Lower lobe of right lung (tissue), 2 donors: ENCODE results near the gene HTT. TPM values are rescaled to one million over a fixed set of nuclear protein-coding genes. Genes with fewer than 3 reads are reported as not detected.

Experiments
- ATAC-seq, 2 donors: fragments of 200-7000 bp; cut with Tn5 transposase; one replicate each; pipeline ENCODE4 v1.9.1; 2020 to 2022; ENCODE audit warnings: mild to moderate bottlenecking in 2 of 2, moderate library complexity in 2 of 2
- DNase-seq: peaks from one replicate; pipeline ENCODE4 v3.0.0-alpha.2; 2020
- H3K27ac ChIP-seq: fragments of 200-600 bp; one replicate; pipeline ENCODE4 v1.8.0; 2022
- H3K27me3 ChIP-seq: fragments of 200-600 bp; one replicate; pipeline ENCODE4 v1.8.0; 2022; ENCODE audit warnings: low read depth
- H3K36me3 ChIP-seq: fragments of 200-600 bp; one replicate; pipeline ENCODE4 v1.8.0; 2022; ENCODE audit warnings: mild to moderate bottlenecking
- H3K4me1 ChIP-seq: fragments of 200-600 bp; one replicate; pipeline ENCODE4 v1.8.0; 2022
- H3K4me3 ChIP-seq: fragments of 200-600 bp; one replicate; pipeline ENCODE4 v1.8.0; 2022; ENCODE audit warnings: mild to moderate bottlenecking
- H3K9me3 ChIP-seq: fragments of 200-600 bp; one replicate; pipeline ENCODE4 v1.8.0; 2022
- CTCF ChIP-seq: fragments of 200-600 bp; IDR thresholded peaks from one replicate; pipeline ENCODE4 v1.8.0; 2022; ENCODE audit warnings: antibody characterized with exemption, mild to moderate bottlenecking
- intact Hi-C: fragments of 100-400 bp; cut with DNase I; formaldehyde crosslinking; loops from one replicate; pipeline ENCODE4 v1.11.0; 2022
- total RNA-seq: library from RNA; stranded (reverse); fragmentation: NEBNext Ultra II Directional; extraction: Animal tissue kit (Norgen Biotek cat#: 25700); gene quantifications from one replicate; pipeline ENCODE4 v1.2.1, GENCODE V29; 2021
- donor health status: DM: no; HTN: yes; CAD: no; lungs with severe emphysema.

The HTT gene
- total RNA-seq, 1 donor from 2014 or later, result 73.1 TPM

DNA sequence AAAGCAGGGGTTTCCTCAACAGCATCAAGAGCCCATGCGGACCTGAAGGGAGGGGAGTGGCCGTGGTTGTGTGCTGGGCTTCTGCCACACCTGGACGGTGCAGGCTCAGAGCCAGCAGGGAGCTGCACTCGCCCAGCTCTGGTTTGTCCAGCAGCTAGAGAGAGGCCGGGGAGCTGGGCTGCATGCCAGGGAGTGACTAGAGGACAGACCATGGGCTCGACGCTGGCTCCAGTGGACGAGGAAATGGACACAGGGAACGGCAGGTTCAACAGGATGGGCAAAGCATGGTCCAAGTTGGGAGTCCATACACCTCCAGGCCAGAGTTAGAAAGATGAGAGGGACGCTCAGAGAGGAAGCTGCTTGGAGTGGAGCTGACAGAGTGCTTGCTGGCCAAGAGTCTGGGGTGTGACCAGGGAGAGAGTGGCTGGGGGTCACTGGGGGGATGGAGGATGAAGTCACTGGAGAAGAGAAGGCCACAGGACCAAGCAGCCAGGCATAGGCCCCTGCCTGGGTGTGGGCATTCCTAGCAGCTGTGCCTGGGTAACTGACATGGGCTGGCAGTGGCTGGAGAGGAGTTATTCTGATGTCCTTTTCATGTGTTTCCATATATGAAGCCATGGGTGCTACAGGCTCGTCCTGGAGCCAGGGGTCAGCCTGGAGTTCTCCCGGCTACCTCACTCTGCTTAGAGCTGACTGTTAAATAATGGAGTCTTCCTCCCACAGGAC is 43.0 kb upstream of the HTT start:
- H3K36me3 ChIP-seq, result no peaks in the 10 kb centered on the region
- ATAC-seq (peak; percentile 73 to 75), DNase-seq (peak; percentile 82)
- intact Hi-C loops, result no loop called here
- H3K9me3 ChIP-seq, result no peaks in the 10 kb centered on the region
- no peak for TF ChIP-seq CTCF
- no peak overlapping the region for H3K4me3 ChIP-seq
- H3K4me1 ChIP-seq, result no peaks in the 10 kb centered on the region
- H3K27me3 ChIP-seq, result no peaks in the 10 kb centered on the region
- no peak overlapping the region for H3K27ac ChIP-seq

DNA sequence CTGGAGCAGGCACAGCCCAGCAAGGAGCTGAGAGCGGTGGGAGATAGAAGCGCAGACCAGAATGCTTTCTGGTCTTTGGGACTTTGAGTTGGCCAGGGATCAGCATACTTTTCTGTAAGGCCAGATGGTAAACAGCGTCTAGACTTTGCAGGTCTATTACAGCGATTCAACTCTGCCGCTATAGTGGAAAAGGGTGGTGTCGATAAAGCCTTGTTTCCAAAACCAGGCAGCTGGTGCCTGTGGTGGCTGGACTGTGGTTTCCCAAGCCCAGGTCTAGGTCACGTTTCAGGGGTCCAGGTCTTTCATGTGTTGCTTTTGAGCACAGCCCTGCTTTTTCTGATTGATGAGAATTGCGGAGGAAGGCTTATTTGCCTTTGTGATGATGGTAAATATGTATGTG is 40.2 kb upstream of the HTT start:
- H3K27ac ChIP-seq, result no peak overlapping the region
- ATAC-seq (no peak), DNase-seq (no peak)
- peaks cover 11% of the 10 kb centered on the region for H3K4me1 ChIP-seq
- no peak for TF ChIP-seq CTCF
- H3K9me3 ChIP-seq, result no peaks in the 10 kb centered on the region
- H3K27me3 ChIP-seq, result no peaks in the 10 kb centered on the region
- intact Hi-C loops, result no loop called here
- no peaks in the 10 kb centered on the region for H3K36me3 ChIP-seq
- H3K4me3 ChIP-seq, result no peak overlapping the region

DNA sequence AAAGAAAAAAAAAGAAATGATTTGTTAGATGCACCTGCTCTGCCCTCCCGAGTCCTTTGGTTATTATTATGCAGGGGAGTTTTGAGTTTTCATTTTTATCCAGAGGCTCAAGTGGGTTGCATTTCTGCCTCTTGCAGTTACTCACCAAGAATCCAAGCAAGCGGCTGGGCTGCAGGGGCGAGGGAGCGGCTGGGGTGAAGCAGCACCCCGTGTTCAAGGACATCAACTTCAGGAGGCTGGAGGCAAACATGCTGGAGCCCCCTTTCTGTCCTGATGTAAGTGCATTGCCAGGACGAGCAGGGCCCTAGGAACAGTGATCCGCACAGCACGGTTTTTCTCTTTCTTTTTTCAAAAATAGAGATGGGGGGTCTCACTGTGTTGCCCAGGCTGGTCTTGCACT is 39.2 kb upstream of the HTT start:
- intact Hi-C loops, result no loop called here
- H3K27ac ChIP-seq, result no peak overlapping the region
- TF ChIP-seq CTCF, result no peak
- ATAC-seq, result no peak
- no peaks in the 10 kb centered on the region for H3K36me3 ChIP-seq
- DNase-seq, result no peak
- no peaks in the 10 kb centered on the region for H3K9me3 ChIP-seq
- peaks cover 11% of the 10 kb centered on the region for H3K4me1 ChIP-seq
- H3K4me3 ChIP-seq, result no peak overlapping the region
- H3K27me3 ChIP-seq, result no peaks in the 10 kb centered on the region

- Histone ChIP-seq H3K27ac (no peak overlapping the region), H3K36me3 (no peaks in the 10 kb centered on the region), H3K27me3 (no peaks in the 10 kb centered on the region), H3K4me1 (peaks cover 14% of the 10 kb centered on the region), H3K9me3 (no peaks in the 10 kb centered on the region), H3K4me3 (no peak overlapping the region)
- ATAC-seq, result no peak
- DNase-seq, result no peak
- no peak for TF ChIP-seq CTCF
- intact Hi-C loops, result no loop called here
These were observed 38.8 kb upstream of the HTT start for GRCh38 chr4:3035674-3036073.

- H3K27me3 ChIP-seq, result no peaks in the 10 kb centered on the region
- H3K36me3 ChIP-seq, result no peaks in the 10 kb centered on the region
- no peak for TF ChIP-seq CTCF
- DNase-seq (no peak), ATAC-seq (no peak)
- H3K27ac ChIP-seq, result no peak overlapping the region
- H3K4me3 ChIP-seq, result no peak overlapping the region
- no peaks in the 10 kb centered on the region for H3K9me3 ChIP-seq
- peaks cover 21% of the 10 kb centered on the region for H3K4me1 ChIP-seq
- intact Hi-C loops, result no loop called here
These were observed 38.1 kb upstream of the HTT start for GRCh38 chr4:3036131-3036952.
